HCT116 (cell line): ENCODE results near the gene NRCAM.

Experiments
- CEBPB ChIP-seq: IDR thresholded peaks from 2 replicates; pipeline ENCODE4 v1.6.1; 2012; ENCODE audit warnings: low read depth
- CTCF ChIP-seq, 3 experiments: fragments of 200-600 bp in 1 of 3; sonication (generic) in 1 of 3; IDR thresholded peaks in 2 of 3; conservative IDR thresholded peaks in 1 of 3; 2 replicates each; pipeline ENCODE4 v1.5.1; 2012 to 2017; ENCODE audit warnings: low read depth in 2 of 3, low read length in 2 of 3, antibody characterized with exemption in 1 of 3, borderline replicate concordance in 1 of 3, control low read depth in 1 of 3, mild to moderate bottlenecking in 1 of 3, mixed read lengths in 1 of 3, mixed run types in 1 of 3, moderate library complexity in 1 of 3; ENCODE audit not compliant: insufficient read depth in 1 of 3
- EGR1 ChIP-seq: IDR thresholded peaks from 2 replicates; pipeline ENCODE4 v1.6.1; 2012; ENCODE audit warnings: low read depth
- POLR2A ChIP-seq: IDR thresholded peaks from 2 replicates; pipeline ENCODE4 v1.7.0; 2011; ENCODE audit warnings: borderline replicate concordance; ENCODE audit not compliant: insufficient read depth, insufficient read length; ENCODE audit errors: extremely low read depth
- REST ChIP-seq: IDR thresholded peaks from 2 replicates; pipeline ENCODE4 v1.6.1; 2012; ENCODE audit warnings: low read depth
- SP1 ChIP-seq: IDR thresholded peaks from 2 replicates; pipeline ENCODE4 v1.6.1; 2012; ENCODE audit warnings: low read depth
- TCF7L2 ChIP-seq: IDR thresholded peaks from 2 replicates; pipeline ENCODE4 v1.7.0; 2011; ENCODE audit warnings: borderline replicate concordance, inconsistent platforms; ENCODE audit not compliant: insufficient read depth, insufficient read length; ENCODE audit errors: extremely low read depth

- TF ChIP-seq CEBPB (no peak), EGR1 (no peak), TCF7L2 (no peak), CTCF (IDR thresholded peaks at IDR 0.05 in 2 of 3, conservative IDR thresholded peaks at IDR 0.05 in 1 of 3; ENCODE audit: borderline replicate concordance in 1 of 3, insufficient read depth in 1 of 3, low read depth in 2 of 3, low read length in 2 of 3) (no peak), SP1 (no peak), REST (no peak), POLR2A (no peak)
Measured at GRCh38 chr7:108130261-108130660, 326.0 kb downstream of the NRCAM start, which contains the start of gene LAMB4.
